Measurements from ENCODE around the gene ZNF846.
"Not testable (repeated sequence)": the region's sequence is repeated elsewhere in the genome, so short reads cannot be mapped to it uniquely, and the experiment has no call there.

ZNF846 gene

DNA sequence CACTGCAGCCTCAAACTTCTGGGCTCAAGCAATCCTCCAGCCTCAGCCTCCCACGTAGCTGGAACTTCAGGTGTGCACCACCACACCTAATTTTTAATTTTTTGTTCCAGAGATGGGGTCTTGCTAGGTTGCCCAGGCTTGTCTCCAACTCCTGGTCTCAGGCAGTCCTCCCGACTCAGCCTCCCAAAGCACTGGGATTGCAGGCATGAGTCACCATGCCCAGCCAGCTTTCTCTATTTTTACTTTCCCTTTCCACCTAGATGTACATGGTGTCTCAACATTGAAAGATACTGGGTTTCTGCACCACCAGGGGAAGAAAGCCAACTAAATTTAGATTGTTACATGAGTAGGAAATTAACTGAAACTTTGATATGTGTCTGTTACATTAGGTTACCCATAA, 13.8 kb upstream of the ZNF846 start:
- DNase-seq = no peak

DNA sequence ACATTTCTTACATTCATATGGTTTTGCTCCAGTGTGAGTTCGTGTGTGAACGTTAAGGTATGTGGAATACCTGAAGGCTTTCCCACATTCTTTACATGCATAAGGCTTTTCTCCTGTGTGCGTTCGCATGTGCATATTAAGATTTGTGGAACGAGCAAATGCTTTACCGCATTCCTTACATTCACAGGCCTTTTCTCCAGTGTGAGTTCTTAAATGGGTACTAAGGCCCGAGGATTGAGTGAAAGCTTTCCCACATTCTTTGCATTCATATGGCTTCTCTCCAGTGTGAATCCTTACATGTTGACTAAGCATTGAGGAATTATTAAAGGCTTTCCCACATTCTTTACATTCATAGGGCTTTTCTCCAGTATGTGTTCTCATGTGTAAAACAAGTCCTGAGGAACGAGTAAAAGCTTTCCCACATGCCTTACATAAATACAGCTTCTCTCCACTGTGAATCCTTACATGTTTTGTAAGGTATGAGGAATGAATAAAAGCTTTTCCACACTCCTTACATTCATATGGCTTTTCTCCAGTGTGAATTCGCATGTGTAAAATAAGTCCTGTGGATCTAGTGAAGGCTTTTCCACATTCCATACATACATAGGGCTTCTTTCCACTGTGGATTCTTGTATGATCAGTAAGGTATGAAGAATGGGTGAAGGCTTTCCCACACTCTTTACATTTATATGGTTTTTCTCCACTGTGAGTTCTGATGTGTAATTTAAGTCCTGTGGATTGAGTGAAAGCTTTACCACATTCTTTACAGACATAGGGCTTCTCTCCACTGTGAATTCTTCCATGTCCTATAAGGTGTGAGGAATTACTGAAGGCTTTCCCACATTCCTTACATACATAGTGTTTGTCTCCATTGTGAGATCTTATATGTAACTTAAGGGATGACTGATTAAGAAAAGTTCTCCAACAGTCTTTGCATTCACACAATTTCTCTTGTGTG, 10.7 kb downstream of the ZNF846 start:
- no peak for DNase-seq

DNA sequence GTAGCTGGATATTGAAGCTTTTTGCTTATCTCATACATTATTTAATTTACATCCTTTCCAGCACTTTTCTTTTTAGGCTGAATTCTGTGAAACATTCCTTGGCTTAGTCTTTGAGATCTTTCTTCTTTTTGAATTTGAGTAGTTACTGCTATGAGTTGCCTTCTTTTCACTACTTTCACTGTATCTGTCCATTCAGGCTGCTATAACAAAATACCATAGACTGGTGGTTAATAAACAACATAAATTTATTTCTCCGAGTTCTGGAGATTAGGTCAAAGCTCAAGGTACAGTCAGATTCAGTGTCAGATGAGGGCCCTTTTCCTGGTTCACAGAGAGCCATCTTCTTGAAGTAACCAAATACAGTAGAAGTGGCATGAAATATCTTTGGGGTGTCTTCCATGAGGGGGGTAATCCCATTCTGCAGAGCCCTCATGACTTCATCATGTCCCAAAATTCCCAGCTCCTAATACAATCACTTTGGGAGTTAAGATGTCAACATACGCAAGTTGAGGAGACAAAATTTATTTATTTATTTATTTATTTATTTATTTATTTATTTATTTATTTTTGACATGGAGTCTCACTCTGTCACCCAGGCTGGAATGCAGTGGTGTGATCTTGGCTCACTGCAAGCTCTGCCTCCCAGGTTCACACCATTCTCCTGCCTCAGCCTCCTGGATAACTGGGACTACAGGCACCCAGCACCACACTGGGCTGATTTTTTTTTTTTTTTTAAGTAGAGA, 15.7 kb downstream of the ZNF846 start:
- no peak for DNase-seq

DNA sequence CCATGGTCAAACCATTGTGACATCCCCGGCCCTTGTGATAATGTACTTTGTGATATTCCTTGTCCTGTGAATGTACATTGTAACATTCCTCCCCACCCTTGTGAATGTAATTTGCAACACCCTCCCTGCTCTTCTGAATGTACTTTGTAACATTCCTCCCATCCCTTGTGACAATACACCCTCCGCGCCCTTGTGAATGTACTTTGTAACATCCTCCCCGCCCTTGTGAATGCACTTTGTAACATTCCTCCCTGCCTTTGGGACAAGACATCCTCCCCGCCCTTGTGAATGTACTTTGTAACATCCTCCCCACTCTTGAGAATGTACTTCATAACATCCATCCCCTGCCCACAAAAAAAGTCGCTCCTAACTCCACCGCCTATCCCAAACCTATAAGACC, 17.1 kb downstream of the ZNF846 start:
- no peak for DNase-seq

DNA sequence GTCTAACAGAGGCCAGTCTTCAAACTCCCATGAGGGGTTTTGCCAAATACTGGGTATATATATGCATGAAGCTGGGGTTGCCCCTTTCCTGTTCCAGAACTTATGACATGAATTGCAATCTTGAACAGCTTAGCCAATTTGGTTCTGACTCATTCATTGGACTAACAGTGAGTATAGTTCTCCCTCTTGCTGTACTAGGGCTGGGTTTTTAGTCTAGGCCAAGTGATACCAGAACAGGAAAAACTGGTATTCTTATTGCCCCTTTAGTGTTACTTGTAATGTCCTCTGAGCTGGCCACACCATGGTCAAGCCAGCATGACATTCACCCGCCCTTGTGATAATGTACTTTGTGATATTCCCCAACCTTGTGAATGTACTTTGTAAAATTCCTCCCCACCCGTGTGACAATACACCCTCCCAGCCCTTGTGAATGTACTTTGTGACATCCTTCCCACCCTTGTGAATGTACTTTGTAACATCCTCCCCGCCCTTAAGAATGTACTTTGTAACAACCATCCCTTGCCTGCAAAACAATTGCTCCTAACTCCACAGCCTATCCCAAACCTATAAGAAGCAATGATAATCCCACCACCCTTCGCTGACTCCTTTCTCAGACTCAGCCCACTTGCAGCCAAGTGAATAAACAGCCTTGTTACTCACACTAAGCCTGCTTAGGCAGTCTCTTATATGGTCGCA, 26.9 kb downstream of the ZNF846 start:
- no peak for DNase-seq

DNA sequence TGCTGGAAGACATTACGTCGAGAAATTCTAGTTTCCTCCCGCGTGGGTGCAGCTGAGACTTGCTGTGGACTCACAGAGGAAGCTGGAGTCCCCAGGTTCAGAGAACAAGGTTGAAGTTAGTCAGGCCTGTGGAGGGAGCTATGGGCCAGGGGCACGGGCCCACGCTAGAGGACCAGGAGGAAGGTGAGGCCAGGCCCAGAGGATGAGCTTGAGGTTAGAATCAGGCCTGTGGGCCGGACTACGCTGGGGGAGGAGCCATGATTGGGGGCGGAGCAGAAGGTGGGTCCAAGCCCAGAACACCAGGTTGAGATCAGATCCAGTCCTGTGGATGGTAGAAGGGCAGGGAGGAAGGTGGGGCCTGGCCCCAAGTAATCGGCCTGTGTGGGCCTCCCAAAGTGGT, 32.6 kb downstream of the ZNF846 start:
- DNase-seq = no peak

DNA sequence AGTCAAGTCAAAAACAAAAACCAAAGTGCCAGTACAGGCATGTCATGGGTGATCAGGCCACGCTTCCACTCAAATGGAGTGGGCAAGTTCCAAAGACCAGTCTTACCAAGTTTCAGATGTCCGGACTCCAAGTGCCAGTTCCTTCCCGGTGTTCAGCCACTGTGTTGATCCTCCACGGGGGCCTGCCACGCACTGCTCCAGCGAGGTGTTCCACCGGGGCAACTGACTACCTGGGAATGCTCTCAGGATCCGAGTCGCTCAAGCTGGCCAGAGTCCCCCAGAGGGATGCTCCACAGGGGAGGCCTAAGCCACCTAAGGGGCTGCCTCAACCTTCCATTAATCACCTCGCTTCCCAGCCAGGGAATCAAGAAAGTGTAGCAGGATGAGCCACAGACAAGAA, 38.5 kb downstream of the ZNF846 start:
- not testable (repeated sequence) for DNase-seq

DNA sequence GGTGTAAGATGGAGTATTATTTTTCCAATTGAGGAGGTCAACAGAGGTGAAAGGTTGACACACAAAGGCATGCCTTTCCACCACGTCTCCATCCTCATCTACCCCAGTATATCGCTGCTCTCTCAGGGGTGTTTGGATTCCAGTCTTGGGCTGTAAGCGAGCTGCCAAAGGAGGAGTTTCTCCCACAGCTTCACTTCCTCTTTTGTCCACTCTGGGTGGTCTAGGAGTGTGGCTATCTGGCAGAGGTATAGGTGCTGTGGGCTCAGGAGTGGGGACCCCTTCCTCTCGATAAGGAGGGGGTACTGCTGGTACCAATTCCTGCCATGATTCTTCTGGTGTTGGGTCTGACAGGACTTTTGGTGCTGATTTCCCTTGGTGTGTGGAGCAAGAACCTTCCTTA, 39.4 kb downstream of the ZNF846 start:
- DNase-seq = no peak

DNA sequence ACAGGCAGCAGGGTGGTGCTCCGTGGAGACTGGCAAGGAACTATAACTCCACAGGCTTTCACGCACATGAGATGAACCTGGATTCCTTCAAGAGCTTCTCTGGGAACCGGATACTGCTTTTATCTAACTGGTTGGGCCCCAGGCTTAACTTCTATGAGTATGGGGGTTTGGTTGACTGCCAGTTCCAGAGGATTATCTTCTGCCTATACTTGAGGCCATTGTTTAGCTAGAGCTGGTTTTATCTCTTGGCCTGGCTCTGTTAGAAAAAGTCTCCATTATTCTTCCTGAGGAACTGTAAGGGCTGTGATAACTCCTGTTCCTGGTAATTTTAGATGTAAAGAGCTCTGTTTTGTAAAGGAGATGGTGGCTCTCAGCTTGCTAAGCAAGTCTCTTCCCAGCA, 40.9 kb downstream of the ZNF846 start:
- DNase-seq = no peak

DNA sequence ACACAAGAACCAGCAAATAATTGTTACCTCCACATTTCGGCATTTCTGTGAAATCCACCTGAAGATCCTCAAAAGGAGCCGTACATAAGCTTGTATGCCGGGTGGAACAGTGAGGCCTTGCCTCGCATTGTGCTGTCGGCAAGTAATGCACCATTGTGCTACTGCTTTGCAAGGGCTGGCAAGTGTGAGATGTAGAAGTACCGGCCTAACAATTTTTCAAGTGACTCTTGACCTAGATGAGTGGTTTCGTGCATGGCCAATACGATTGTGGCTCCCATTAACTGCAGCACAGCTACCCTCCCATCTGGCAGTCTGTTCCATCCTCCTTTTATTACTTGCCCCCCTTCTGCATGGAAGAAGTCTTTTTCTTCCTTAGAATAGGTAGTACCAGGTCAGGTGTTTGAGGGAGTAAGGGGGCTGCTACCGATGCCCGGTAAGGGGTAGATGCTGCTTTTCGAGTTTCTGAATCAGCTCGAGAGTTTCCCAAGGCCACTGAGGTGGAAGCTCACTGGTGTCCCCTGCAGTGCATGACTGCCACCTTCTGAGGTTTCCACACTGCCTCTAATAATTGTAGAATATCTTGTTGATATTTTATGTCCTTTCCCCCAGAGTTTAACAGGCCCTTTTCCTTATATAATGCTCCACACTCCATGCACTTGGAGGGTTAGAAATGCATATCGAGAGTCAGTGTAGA, 42.9 kb downstream of the ZNF846 start:
- not testable (repeated sequence) for DNase-seq

DNA sequence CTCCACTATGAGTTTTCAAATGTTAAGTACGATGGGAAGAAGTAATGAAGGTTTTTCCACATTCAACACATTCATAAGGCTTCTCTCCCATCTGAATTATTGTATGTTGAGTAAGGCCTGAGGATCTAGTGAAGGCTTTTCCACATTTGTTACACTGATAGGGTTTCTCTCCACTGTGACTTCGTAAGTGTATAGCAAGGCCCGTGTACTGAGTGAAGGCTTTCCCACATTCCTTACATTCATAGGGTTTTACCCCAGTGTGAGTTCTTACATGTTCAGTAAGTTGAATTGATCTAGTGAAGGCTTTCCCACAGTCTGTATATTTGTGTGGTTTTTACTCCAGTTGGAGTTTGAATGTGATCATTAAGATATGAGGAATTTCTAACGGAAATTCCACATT, 44.4 kb downstream of the ZNF846 start:
- no peak for DNase-seq

DNA sequence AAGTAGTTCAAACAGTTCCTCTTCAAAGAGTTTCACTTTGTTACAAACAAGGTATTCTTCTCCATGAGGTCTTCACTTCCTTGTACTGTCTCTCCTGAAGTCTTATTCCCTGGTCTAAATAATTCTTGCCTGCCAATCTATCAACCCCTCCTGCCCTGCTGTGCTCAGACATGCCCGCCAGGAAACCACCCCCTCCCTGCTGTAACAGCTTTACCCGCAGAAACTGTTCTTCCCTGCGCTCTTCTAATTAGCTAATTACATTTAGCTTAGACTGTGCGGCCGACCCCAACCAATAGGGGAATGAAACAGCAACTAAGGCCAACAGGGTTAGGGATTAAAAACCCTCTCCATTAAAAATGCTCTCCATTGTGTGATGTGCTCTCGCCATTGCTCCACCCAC, 46.7 kb downstream of the ZNF846 start:
- no peak for DNase-seq

DNA sequence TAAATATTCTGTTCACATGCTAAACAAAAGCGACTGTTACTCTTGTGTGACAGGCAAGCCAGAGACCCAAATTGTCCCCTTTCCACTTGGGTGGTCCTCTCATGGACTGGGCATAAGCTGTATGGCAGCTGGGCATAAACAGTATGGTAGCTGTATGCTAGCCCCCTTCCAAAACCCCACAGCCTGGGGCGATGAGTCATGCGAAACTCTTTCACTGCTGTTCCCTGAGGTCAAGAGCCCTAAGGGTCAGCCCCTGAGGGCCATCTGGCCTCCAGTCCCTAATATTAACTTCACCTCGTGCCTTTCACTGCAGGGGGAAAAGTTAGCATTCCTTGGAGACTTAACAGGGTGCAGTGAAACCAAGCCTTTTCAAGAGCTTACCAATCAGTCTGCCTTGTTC, 48.0 kb downstream of the ZNF846 start:
- DNase-seq = no peak

DNA sequence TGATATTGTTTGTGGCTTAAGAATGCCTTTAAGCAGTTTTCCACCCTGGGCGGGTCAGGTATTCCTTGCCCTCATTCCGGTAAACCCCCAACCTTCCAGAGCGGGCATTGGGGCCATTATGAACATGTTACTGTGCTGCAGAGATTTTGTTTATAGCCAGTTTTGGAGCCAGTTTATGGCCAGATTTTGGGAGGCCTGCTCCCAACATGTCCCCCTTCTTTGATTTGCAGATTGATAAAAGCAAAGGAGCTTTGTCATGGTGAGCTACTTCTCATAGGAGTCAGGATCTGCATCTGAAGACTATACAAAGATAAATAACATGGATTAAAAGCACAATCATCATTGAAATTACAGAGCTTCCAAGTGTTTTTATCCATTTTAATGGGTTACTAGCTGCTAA, 56.7 kb downstream of the ZNF846 start:
- no peak for DNase-seq

DNA sequence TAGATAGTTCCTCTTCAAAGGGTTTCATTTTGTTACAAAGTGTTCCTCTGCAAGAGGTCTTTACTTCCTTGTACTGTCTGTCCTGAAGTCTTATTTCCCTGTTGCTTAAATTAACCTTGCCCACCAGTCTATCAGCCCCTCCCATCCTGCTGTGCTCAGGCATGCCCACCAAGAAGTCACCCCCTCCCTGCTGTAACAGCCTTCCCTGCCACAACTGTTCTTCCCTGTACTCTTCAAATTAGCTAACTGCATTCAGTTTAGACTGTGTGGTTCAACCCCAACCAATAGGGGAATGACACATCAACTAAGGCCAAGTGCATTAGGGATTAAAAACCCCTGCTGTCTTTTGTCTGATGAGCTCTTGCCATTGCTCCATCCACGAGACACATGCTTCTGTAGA, 59.2 kb downstream of the ZNF846 start:
- no peak for DNase-seq

DNA sequence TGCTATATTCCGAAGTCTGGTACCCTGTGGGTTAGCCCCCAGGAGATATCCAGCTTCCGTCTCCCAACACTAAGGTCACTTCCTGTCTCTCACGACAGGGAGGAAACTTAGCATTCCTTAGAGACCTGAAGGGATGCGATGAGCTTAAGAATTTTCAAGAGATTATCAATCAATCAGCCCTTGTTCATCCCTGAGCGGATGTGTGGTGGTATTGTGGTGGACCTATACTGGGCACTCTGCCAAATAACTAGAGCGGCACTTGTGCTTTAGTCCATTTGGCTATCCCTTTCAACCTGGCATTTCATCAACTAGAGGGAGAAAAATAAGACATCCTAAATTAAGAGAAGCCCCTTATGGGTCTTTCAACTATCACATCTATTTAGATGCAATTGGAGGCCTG, 62.7 kb downstream of the ZNF846 start:
- DNase-seq = no peak

DNA sequence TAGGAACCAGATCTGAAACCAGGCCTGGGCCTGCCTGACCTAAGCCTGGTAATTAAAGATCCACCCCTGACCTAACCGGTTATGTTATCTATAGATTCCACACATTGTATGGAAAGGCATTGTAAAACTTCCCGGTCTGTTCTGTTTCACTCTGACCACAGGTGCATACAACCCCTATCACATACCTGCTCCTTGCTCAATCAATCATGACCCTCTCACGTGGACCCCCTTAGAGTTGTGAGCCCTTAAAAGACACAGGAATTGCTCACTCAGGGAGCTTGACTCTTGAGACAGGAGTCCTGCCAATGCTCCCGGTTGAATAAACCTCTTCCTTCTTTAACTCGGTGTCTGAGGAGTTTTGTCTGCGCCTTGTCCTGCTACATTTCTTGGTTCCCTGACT, 66.4 kb downstream of the ZNF846 start:
- no peak for DNase-seq

Measured in femur (tissue), 1 donor.